Measurements from ENCODE around the gene RAB27A. TPM values are rescaled to one million over a fixed set of nuclear protein-coding genes. Genes with fewer than 3 reads are reported as not detected.
A peak's percentile ranks its signal among the peaks of the same experiment; 100 is the strongest.

Gene RAB27A
- total and polyA plus RNA-seq, 2 of the 8 experiments (the other 6 are each of a cell fraction or from before 2014, with no cell fraction given): 2.3 to 6.5 TPM

GRCh38 chr15:55221090-55222011 is 68.3 kb downstream of the RAB27A start:
- no peak for TF ChIP-seq BCL11A (IDR thresholded peaks at IDR 0.05; ENCODE audit: low read depth in 2 of 2, low read length in 2 of 2)
- peak; percentile 74 for TF ChIP-seq CEBPB (IDR thresholded peaks at IDR 0.05; ENCODE audit: low read depth, low read length)
- no peak overlapping the region for H3K4ac ChIP-seq (replicated peaks; ENCODE audit: insufficient read length, low read depth, low read length)
- no peak overlapping the region for H4K8ac ChIP-seq (ENCODE audit: extremely low read depth, insufficient read depth, low read length)
- no peak overlapping the region for H2BK20ac ChIP-seq (ENCODE audit: low read length)
- no peak overlapping the region for H4K91ac ChIP-seq (replicated peaks; ENCODE audit: insufficient read length, low read length)
- no peaks in the 10 kb centered on the region for H3K23me2 ChIP-seq (ENCODE audit: low read depth, low read length)
- WGBS, 2 experiments (ENCODE audit: extremely low coverage in 1 of 2, insufficient coverage in 1 of 2, insufficient read length in 1 of 2, insufficient replicate concordance in 2 of 2, low coverage in 1 of 2, low lambda C conversion rate in 2 of 2, missing lambda C conversion rate in 1 of 2): 79% methylated on average over 6 of the region's 6 CpGs; no CpG with 5 or more reads in 1 of the 2 experiments
- no peak overlapping the region for H3K27ac ChIP-seq (ENCODE audit: low read depth, low read length)
- no peak overlapping the region for H3K14ac ChIP-seq (ENCODE audit: insufficient read length)
- ChIA-PET POLR2A (ENCODE audit: partially characterized antibody) (interaction anchor here (1.0 kb wide), 1 partner anchor 24 kb away, joined by 6 read pairs; the partner anchor contains the start of gene RSL24D1), CTCF (ENCODE audit: partially characterized antibody) (interaction anchor here (0.6 to 2.1 kb wide), 4 partner anchors 66 to 403 kb away, joined by 3 to 7 read pairs (median 5); no protein-coding TSS in a partner anchor)
- H3K4me3 ChIP-seq (ENCODE audit: extremely low read depth in 1 of 4, insufficient read depth in 2 of 4, low read depth in 3 of 4, low read length in 4 of 4): no peak overlapping the region
- H3K56ac ChIP-seq (replicated peaks; ENCODE audit: insufficient read length, low read depth, low read length): no peak overlapping the region
- no peaks in the 10 kb centered on the region for H3K79me2 ChIP-seq (ENCODE audit: control insufficient read depth in 1 of 2, insufficient read depth in 2 of 2, low read length in 2 of 2)
- H2BK12ac ChIP-seq (ENCODE audit: low read depth, low read length): peak overlapping the region; percentile 12; the same call in 1 of the 2 replicates
- no peak overlapping the region for H2AFZ ChIP-seq (ENCODE audit: low read length)
- no peak overlapping the region for H3K18ac ChIP-seq (ENCODE audit: extremely low read depth, low read length)
- H4K5ac ChIP-seq (ENCODE audit: insufficient read length, low read depth, low read length): no peak overlapping the region
- no peaks in the 10 kb centered on the region for H3K79me1 ChIP-seq (ENCODE audit: low read depth, low read length)
- H2AK5ac ChIP-seq (ENCODE audit: low read depth, low read length): no peak overlapping the region
- no peaks in the 10 kb centered on the region for H3K4me1 ChIP-seq (replicated peaks in 1 of 4; ENCODE audit: control insufficient read depth in 3 of 4, insufficient read depth in 4 of 4, low read length in 3 of 4)
- H3K9me3 ChIP-seq (ENCODE audit: insufficient read depth in 2 of 2, low read depth in 1 of 2, low read length in 1 of 2): no peaks in the 10 kb centered on the region
- FAIRE-seq (no peak), DNase-seq (ENCODE audit: low read depth in 1 of 2, low spot score in 2 of 2) (no peak)
- no peaks in the 10 kb centered on the region for H3K27me3 ChIP-seq (replicated peaks in 1 of 4; ENCODE audit: control insufficient read depth in 3 of 4, extremely low read depth in 1 of 4, insufficient read depth in 3 of 4, low read length in 3 of 4)
- H3K36me3 ChIP-seq (ENCODE audit: control insufficient read depth in 2 of 4, insufficient read depth in 4 of 4, low read length in 3 of 4): no peaks in the 10 kb centered on the region
- no peaks in the 10 kb centered on the region for H4K20me1 ChIP-seq (replicated peaks in 1 of 2; ENCODE audit: control insufficient read depth in 1 of 2, insufficient read depth in 2 of 2, low read length in 2 of 2)
- H2BK15ac ChIP-seq (ENCODE audit: low read length): no peak overlapping the region
- H2BK120ac ChIP-seq (replicated peaks; ENCODE audit: low read depth, low read length): no peak overlapping the region
- H2BK5ac ChIP-seq (ENCODE audit: low read depth, low read length): no peak overlapping the region
- no peak overlapping the region for H3K9ac ChIP-seq (replicated peaks in 1 of 4; ENCODE audit: extremely low read depth in 1 of 4, low read depth in 3 of 4, low read length in 3 of 4)
- no peak overlapping the region for H3K4me2 ChIP-seq (ENCODE audit: insufficient read depth in 1 of 2, low read depth in 2 of 2, low read length in 2 of 2)
- H3K23ac ChIP-seq (ENCODE audit: insufficient read length): no peak overlapping the region
